OCI-LY3 (cell line): ENCODE results near the gene ARHGAP1.

ENCODE experiments used
- EZH2phosphoT487 ChIP-seq: fragments of 200-600 bp; shearing (Covaris generic); IDR thresholded peaks from 2 replicates; pipeline ENCODE4 v1.6.1; 2018; ENCODE audit warnings: antibody characterized with exemption, mixed run types, low read depth
- TF ChIP-seq, protein P1 (sequence below): fragments of 200-600, 300-600 bp; sonication (generic); IDR thresholded peaks from 2 replicates; pipeline ENCODE4 v1.5.1; 2014; ENCODE audit warnings: antibody characterized with exemption, low read length, low read depth

DNA sequence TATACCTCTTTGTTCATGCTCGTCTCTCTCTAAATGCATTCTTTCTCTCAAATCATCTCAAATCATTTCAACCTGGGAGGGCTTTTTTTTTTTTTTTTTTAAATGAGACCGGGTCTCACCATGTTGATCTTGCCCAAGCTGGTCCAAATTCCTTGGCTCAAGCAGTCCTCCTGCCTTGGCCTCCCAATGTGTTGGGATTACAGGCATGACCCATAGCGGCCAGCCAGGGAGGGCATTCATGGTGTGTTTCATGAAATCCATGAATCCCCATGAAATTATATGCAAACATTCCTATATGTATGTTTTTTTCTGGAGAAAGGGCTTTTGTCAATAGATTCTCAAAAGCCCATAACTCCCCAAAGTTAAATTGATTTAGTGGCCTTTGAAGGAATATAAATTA lies 56.9 kb downstream of the ARHGAP1 start:
- TF ChIP-seq, protein P1, sequence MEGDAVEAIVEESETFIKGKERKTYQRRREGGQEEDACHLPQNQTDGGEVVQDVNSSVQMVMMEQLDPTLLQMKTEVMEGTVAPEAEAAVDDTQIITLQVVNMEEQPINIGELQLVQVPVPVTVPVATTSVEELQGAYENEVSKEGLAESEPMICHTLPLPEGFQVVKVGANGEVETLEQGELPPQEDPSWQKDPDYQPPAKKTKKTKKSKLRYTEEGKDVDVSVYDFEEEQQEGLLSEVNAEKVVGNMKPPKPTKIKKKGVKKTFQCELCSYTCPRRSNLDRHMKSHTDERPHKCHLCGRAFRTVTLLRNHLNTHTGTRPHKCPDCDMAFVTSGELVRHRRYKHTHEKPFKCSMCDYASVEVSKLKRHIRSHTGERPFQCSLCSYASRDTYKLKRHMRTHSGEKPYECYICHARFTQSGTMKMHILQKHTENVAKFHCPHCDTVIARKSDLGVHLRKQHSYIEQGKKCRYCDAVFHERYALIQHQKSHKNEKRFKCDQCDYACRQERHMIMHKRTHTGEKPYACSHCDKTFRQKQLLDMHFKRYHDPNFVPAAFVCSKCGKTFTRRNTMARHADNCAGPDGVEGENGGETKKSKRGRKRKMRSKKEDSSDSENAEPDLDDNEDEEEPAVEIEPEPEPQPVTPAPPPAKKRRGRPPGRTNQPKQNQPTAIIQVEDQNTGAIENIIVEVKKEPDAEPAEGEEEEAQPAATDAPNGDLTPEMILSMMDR = no peak
- no peak for TF ChIP-seq EZH2phosphoT487
